Measurements from ENCODE around the gene SH3TC1. TPM values are rescaled to one million over a fixed set of nuclear protein-coding genes. Genes with fewer than 3 reads are reported as not detected.

Gene SH3TC1
- total RNA-seq, 1 donor from 2014 or later = 73.1 TPM

- no peaks in the 10 kb centered on the region for H3K36me3 ChIP-seq
- ATAC-seq = no peak
- H3K9me3 ChIP-seq = no peaks in the 10 kb centered on the region
- H3K27ac ChIP-seq = no peak overlapping the region
- intact Hi-C loops (cut with DNase I) = no loop called here
- TF ChIP-seq CTCF (IDR thresholded peaks at IDR 0.05) = no peak
- H3K4me1 ChIP-seq = peaks cover 11% of the 10 kb centered on the region
- no peak overlapping the region for H3K4me3 ChIP-seq
- DNase-seq = no peak
- H3K27me3 ChIP-seq (ENCODE audit: low read depth) = no peaks in the 10 kb centered on the region
Measured at GRCh38 chr4:8258552-8259212, 59.6 kb downstream of the SH3TC1 start.

- ATAC-seq = no peak
- no peak for TF ChIP-seq CTCF (IDR thresholded peaks at IDR 0.05)
- no peaks in the 10 kb centered on the region for H3K36me3 ChIP-seq
Measured at GRCh38 chr4:8259743-8260430, 60.8 kb downstream of the SH3TC1 start.

GRCh38 chr4:8260656-8261111 lies 61.6 kb downstream of the SH3TC1 start:
- no peak overlapping the region for H3K27ac ChIP-seq
- peaks cover 11% of the 10 kb centered on the region for H3K4me1 ChIP-seq
- no peaks in the 10 kb centered on the region for H3K9me3 ChIP-seq
- no peaks in the 10 kb centered on the region for H3K27me3 ChIP-seq (ENCODE audit: low read depth)
- TF ChIP-seq CTCF (IDR thresholded peaks at IDR 0.05) = no peak
- ATAC-seq = peak; percentile 8 to 60
- no peak overlapping the region for H3K4me3 ChIP-seq
- intact Hi-C loops (cut with DNase I) = no loop called here
- DNase-seq = no peak
- no peaks in the 10 kb centered on the region for H3K36me3 ChIP-seq

More at GRCh38 chr4:8259743-8260430, 60.8 kb downstream of the SH3TC1 start:
- Histone ChIP-seq H3K27me3 (ENCODE audit: low read depth) (no peaks in the 10 kb centered on the region), H3K4me1 (peaks cover 11% of the 10 kb centered on the region), H3K27ac (no peak overlapping the region), H3K4me3 (no peak overlapping the region), H3K9me3 (no peaks in the 10 kb centered on the region)
- intact Hi-C loops (cut with DNase I) = no loop called here
- DNase-seq = no peak

- H3K4me1 ChIP-seq = peaks cover 16% of the 10 kb centered on the region
- H3K27ac ChIP-seq = no peak overlapping the region
- no peaks in the 10 kb centered on the region for H3K27me3 ChIP-seq (ENCODE audit: low read depth)
- intact Hi-C loops (cut with DNase I) = no loop called here
- ATAC-seq = peak; percentile 16 to 26
- no peak for DNase-seq
- TF ChIP-seq CTCF (IDR thresholded peaks at IDR 0.05) = no peak
- no peak overlapping the region for H3K4me3 ChIP-seq
- no peaks in the 10 kb centered on the region for H3K9me3 ChIP-seq
- no peaks in the 10 kb centered on the region for H3K36me3 ChIP-seq
Measured at GRCh38 chr4:8261851-8262535, 62.9 kb downstream of the SH3TC1 start.

- intact Hi-C loops (cut with DNase I) = no loop called here
- Histone ChIP-seq H3K27me3 (ENCODE audit: low read depth) (no peaks in the 10 kb centered on the region), H3K9me3 (no peaks in the 10 kb centered on the region), H3K4me1 (peaks cover 23% of the 10 kb centered on the region), H3K4me3 (no peak overlapping the region), H3K27ac (no peak overlapping the region), H3K36me3 (no peaks in the 10 kb centered on the region)
- ATAC-seq = no peak
- no peak for TF ChIP-seq CTCF (IDR thresholded peaks at IDR 0.05)
- DNase-seq = no peak
Measured at GRCh38 chr4:8262637-8263322, 63.7 kb downstream of the SH3TC1 start.
